K562 (cell line): ENCODE measurements around the gene SCYL1. TPM values are rescaled to one million over a fixed set of nuclear protein-coding genes. Genes with fewer than 3 reads are reported as not detected.
A peak's percentile ranks its signal among the peaks of the same experiment; 100 is the strongest.

ENCODE experiments used
- ASH1L ChIP-seq: fragments of 450-650 bp; IDR thresholded peaks from 2 replicates; pipeline ENCODE4 v1.6.1; 2018; ENCODE audit warnings: borderline replicate concordance, mild to moderate bottlenecking, low read depth; ENCODE audit not compliant: partially characterized antibody
- C11orf30 ChIP-seq: fragments of 450-650 bp; IDR thresholded peaks from 2 replicates; pipeline ENCODE4 v1.6.1; 2016; ENCODE audit warnings: low read depth, mild to moderate bottlenecking
- CBFA2T3 ChIP-seq: fragments of 450-650 bp; IDR thresholded peaks from 2 replicates; pipeline ENCODE4 v1.6.1; 2017
- CHD1 ChIP-seq: fragments of 200-600 bp; sonication (generic); IDR thresholded peaks from one replicate; pipeline ENCODE4 v1.6.1; 2012; ENCODE audit warnings: mild to moderate bottlenecking, moderate library complexity, low read length, inconsistent platforms
- HMG20A ChIP-seq: fragments of 450-650 bp; formaldehyde crosslinking; conservative IDR thresholded peaks from 2 replicates; pipeline ENCODE4 v1.4.0; 2020; ENCODE audit warnings: mild to moderate bottlenecking, mixed read lengths
- LEF1 ChIP-seq: fragments of 450-650 bp; IDR thresholded peaks from 2 replicates; pipeline ENCODE4 v1.6.1; 2016; ENCODE audit warnings: mild to moderate bottlenecking
- NELFE ChIP-seq: IDR thresholded peaks from 2 replicates; pipeline ENCODE4 v1.6.1; 2011; ENCODE audit warnings: mild to moderate bottlenecking; ENCODE audit not compliant: insufficient read depth, insufficient read length
- PRMT5 ChIP-seq: sonication (generic); formaldehyde crosslinking; IDR thresholded peaks from 2 replicates; pipeline ENCODE4 v1.5.0; 2020; ENCODE audit warnings: missing genetic modification reagents
- RBM15 ChIP-seq: fragments of 200-400 bp; formaldehyde crosslinking; IDR thresholded peaks from 2 replicates; pipeline ENCODE4 v1.6.1; 2018; ENCODE audit warnings: mild to moderate bottlenecking, low read length, moderate library complexity; ENCODE audit not compliant: insufficient read depth
- RNF2 ChIP-seq: sonication (generic); IDR thresholded peaks from 2 replicates; pipeline ENCODE4 v1.6.1; 2016
- SMARCA4 ChIP-seq: fragments of 450-650 bp; IDR thresholded peaks from 2 replicates; pipeline ENCODE4 v1.6.1; 2016
- ZNF217 ChIP-seq: sonication (generic); formaldehyde crosslinking; IDR thresholded peaks from 2 replicates; pipeline ENCODE4 v1.8.0; 2022; ENCODE audit warnings: mild to moderate bottlenecking, missing genetic modification reagents
- ZNF830 ChIP-seq: fragments of 250-450 bp; sonication (Bioruptor Pico); IDR thresholded peaks from 2 replicates; pipeline ENCODE4 v1.5.0; 2021; ENCODE audit warnings: mild to moderate bottlenecking
- polyA plus RNA-seq, 8 experiments: library from polyadenylated mRNA; depleted of rRNA in 4 of 8; stranded (reverse) in 5 of 8; unstranded in 3 of 8; fragments of >200 nt; fragmentation: Nextera tagmentation in 2 of 8; fragmentation: Illumina TruSeq in 1 of 8; extraction: Ambion mirVana in 2 of 8; extraction: Trizol in 1 of 8; gene quantifications; 2 replicates each; pipeline versions ENCODE4 v1.2.1 to v1.2.3, GENCODE V29; 2011 to 2014; ENCODE audit warnings: inconsistent platforms in 1 of 8, missing spikeins in 1 of 8
- total RNA-seq, 7 experiments: library from RNA; depleted of rRNA in 6 of 7; stranded (reverse); fragments of >200 nt in 6 of 7; fragmentation: Illumina TruSeq in 2 of 7; extraction: Trizol in 2 of 7; gene quantifications; 2 replicates each; pipeline versions ENCODE4 v1.2.1 to v1.2.3, GENCODE V29; 2011 to 2021; ENCODE audit warnings: low replicate concordance in 1 of 7
- TF ChIP-seq, protein P1 (sequence below): IDR thresholded peaks from 2 replicates; pipeline ENCODE4 v1.6.1; 2011; ENCODE audit not compliant: insufficient read length; ENCODE audit errors: extremely low read depth
- TF ChIP-seq, protein P2 (sequence below): fragments of 200-800 bp; sonication (Bioruptor generic); IDR thresholded peaks from 2 replicates; pipeline ENCODE4 v1.6.1; 2017; ENCODE audit warnings: missing genetic modification characterization, missing compliant biosample characterization
- TF ChIP-seq, protein P3 (sequence below): sonication (generic); formaldehyde crosslinking; IDR thresholded peaks from 2 replicates; pipeline ENCODE4 v1.8.0; 2022; ENCODE audit warnings: mild to moderate bottlenecking, missing genetic modification reagents
- TF ChIP-seq, protein P4 (sequence below): IDR thresholded peaks from 2 replicates; pipeline ENCODE4 v1.6.1; 2011; ENCODE audit warnings: borderline replicate concordance, low read depth, mild to moderate bottlenecking, moderate library complexity, low read length; ENCODE audit not compliant: insufficient read depth, poor library complexity, severe bottlenecking
- TF ChIP-seq, protein P5 (sequence below): sonication (generic); formaldehyde crosslinking; IDR thresholded peaks from 2 replicates; pipeline ENCODE4 v1.9.0; 2022; ENCODE audit warnings: mild to moderate bottlenecking, missing genetic modification reagents
- TF ChIP-seq, protein P6 (sequence below): fragments of 450-650 bp; IDR thresholded peaks from 2 replicates; pipeline ENCODE4 v1.6.1; 2018; ENCODE audit warnings: mild to moderate bottlenecking, low read depth; ENCODE audit not compliant: partially characterized antibody

Gene SCYL1
- total and polyA plus RNA-seq, 9 of the 15 experiments (the other 6 are each of a cell fraction or from before 2014, with no cell fraction given) = 1.9 to 145 (median 57.6) TPM

DNA sequence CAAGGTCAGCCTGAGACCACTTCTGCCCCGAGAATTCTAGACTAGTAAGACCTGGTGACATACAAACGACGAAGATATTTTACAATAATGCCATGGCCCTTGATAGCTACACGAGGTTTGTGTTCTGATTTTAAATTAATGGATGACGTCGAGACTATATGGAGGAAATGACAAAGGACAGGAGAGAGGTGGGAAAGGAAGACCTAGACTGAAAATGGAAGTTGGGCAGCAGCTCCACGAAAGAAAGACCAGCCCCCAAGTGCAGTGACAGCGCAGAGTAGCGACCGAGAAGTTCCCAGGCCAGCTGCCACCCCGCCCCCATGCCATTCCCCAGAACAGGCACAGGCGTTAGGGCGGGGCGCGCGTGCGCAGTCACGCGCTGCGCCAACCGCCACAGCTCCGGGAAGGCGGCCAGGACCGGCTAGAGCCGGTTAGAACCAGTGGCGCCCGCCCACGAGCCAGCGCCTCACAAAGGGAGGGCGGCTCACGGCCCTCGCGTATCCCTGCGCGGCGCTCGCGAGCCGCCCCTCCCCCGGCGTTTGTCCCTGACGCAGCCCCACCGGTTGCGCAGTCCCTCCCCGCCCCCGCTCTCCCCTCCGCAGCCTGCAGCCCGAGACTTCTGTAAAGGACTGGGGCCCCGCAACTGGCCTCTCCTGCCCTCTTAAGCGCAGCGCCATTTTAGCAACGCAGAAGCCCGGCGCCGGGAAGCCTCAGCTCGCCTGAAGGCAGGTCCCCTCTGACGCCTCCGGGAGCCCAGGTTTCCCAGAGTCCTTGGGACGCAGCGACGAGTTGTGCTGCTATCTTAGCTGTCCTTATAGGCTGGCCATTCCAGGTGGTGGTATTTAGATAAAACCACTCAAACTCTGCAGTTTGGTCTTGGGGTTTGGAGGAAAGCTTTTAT is 27.5 kb upstream of the SCYL1 start (continued):
- TF ChIP-seq CHD1 = no peak
- TF ChIP-seq, protein P1, sequence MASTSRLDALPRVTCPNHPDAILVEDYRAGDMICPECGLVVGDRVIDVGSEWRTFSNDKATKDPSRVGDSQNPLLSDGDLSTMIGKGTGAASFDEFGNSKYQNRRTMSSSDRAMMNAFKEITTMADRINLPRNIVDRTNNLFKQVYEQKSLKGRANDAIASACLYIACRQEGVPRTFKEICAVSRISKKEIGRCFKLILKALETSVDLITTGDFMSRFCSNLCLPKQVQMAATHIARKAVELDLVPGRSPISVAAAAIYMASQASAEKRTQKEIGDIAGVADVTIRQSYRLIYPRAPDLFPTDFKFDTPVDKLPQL = peak; percentile 22
- TF ChIP-seq ZNF217 (CRISPR knock-in tag) = no peak
- TF ChIP-seq, protein P2, sequence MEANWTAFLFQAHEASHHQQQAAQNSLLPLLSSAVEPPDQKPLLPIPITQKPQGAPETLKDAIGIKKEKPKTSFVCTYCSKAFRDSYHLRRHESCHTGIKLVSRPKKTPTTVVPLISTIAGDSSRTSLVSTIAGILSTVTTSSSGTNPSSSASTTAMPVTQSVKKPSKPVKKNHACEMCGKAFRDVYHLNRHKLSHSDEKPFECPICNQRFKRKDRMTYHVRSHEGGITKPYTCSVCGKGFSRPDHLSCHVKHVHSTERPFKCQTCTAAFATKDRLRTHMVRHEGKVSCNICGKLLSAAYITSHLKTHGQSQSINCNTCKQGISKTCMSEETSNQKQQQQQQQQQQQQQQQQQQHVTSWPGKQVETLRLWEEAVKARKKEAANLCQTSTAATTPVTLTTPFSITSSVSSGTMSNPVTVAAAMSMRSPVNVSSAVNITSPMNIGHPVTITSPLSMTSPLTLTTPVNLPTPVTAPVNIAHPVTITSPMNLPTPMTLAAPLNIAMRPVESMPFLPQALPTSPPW (CRISPR knock-in tag) = peak; percentile 94
- no peak for TF ChIP-seq NELFE
- TF ChIP-seq, protein P3, sequence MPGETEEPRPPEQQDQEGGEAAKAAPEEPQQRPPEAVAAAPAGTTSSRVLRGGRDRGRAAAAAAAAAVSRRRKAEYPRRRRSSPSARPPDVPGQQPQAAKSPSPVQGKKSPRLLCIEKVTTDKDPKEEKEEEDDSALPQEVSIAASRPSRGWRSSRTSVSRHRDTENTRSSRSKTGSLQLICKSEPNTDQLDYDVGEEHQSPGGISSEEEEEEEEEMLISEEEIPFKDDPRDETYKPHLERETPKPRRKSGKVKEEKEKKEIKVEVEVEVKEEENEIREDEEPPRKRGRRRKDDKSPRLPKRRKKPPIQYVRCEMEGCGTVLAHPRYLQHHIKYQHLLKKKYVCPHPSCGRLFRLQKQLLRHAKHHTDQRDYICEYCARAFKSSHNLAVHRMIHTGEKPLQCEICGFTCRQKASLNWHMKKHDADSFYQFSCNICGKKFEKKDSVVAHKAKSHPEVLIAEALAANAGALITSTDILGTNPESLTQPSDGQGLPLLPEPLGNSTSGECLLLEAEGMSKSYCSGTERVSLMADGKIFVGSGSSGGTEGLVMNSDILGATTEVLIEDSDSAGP (CRISPR knock-in tag) = no peak
- TF ChIP-seq, protein P4, sequence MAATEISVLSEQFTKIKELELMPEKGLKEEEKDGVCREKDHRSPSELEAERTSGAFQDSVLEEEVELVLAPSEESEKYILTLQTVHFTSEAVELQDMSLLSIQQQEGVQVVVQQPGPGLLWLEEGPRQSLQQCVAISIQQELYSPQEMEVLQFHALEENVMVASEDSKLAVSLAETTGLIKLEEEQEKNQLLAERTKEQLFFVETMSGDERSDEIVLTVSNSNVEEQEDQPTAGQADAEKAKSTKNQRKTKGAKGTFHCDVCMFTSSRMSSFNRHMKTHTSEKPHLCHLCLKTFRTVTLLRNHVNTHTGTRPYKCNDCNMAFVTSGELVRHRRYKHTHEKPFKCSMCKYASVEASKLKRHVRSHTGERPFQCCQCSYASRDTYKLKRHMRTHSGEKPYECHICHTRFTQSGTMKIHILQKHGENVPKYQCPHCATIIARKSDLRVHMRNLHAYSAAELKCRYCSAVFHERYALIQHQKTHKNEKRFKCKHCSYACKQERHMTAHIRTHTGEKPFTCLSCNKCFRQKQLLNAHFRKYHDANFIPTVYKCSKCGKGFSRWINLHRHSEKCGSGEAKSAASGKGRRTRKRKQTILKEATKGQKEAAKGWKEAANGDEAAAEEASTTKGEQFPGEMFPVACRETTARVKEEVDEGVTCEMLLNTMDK = peak; percentile 25
- TF ChIP-seq, protein P5, sequence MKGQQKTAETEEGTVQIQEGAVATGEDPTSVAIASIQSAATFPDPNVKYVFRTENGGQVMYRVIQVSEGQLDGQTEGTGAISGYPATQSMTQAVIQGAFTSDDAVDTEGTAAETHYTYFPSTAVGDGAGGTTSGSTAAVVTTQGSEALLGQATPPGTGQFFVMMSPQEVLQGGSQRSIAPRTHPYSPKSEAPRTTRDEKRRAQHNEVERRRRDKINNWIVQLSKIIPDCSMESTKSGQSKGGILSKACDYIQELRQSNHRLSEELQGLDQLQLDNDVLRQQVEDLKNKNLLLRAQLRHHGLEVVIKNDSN (CRISPR knock-in tag) = peak; percentile 63
- peak; percentile 47 for TF ChIP-seq C11orf30
- TF ChIP-seq RBM15 = no peak
- peak; percentile 58; the same call in 1 of the 2 replicates for TF ChIP-seq SMARCA4
- TF ChIP-seq CBFA2T3 = no peak
- TF ChIP-seq HMG20A (CRISPR knock-in tag) = no peak
- no peak for TF ChIP-seq ASH1L
- peak; percentile 99 for TF ChIP-seq RNF2
- TF ChIP-seq LEF1 = peak; percentile 99
- no peak for TF ChIP-seq PRMT5 (CRISPR knock-in tag)
- no peak for TF ChIP-seq ZNF830 (CRISPR knock-in tag)
- TF ChIP-seq, protein P6, sequence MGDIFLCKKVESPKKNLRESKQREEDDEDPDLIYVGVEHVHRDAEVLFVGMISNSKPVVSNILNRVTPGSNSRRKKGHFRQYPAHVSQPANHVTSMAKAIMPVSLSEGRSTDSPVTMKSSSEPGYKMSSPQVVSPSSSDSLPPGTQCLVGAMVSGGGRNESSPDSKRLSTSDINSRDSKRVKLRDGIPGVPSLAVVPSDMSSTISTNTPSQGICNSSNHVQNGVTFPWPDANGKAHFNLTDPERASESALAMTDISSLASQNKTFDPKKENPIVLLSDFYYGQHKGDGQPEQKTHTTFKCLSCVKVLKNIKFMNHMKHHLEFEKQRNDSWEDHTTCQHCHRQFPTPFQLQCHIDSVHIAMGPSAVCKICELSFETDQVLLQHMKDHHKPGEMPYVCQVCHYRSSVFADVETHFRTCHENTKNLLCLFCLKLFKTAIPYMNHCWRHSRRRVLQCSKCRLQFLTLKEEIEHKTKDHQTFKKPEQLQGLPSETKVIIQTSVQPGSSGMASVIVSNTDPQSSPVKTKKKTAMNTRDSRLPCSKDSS = no peak
